Right atrium auricular region (tissue), 2 donors: ENCODE data around the gene MEAK7. TPM values are rescaled to one million over a fixed set of nuclear protein-coding genes. Genes with fewer than 3 reads are reported as not detected.

Experiments
- DNase-seq: peaks from one replicate; pipeline ENCODE4 v3.0.0-alpha.2; 2019; ENCODE audit warnings: low spot score
- H3K27ac ChIP-seq, 2 donors: fragments of 200-600 bp; sonication (generic); 1 replicate in 1 of 2; 2 replicates in 1 of 2; pipeline ENCODE4 v1.5.1; 2016 to 2019
- H3K27me3 ChIP-seq, 2 donors: fragments of 200-600 bp; sonication (generic); one replicate each; pipeline versions ENCODE4 v1.5.1 to v1.6.0; 2017 to 2019
- H3K36me3 ChIP-seq: fragments of 200-600 bp; sonication (generic); one replicate; pipeline ENCODE4 v1.5.1; 2016
- H3K4me1 ChIP-seq, 2 donors: fragments of 200-600 bp; sonication (generic); one replicate each; pipeline versions ENCODE4 v1.5.1 to v1.6.0; 2017 to 2019
- H3K4me3 ChIP-seq, 2 donors: fragments of 200-600 bp; sonication (generic); 1 replicate in 1 of 2; 2 replicates in 1 of 2; pipeline ENCODE4 v1.5.1; 2017 to 2019; ENCODE audit warnings: mild to moderate bottlenecking in 1 of 2, moderate library complexity in 1 of 2
- H3K9me3 ChIP-seq, 2 donors: fragments of 200-600 bp; sonication (generic); one replicate each; pipeline ENCODE4 v1.5.1; 2019
- CTCF ChIP-seq, 2 donors: fragments of 200-600 bp; sonication (generic); IDR thresholded peaks; one replicate each; pipeline ENCODE4 v1.5.1; 2019; ENCODE audit warnings: antibody characterized with exemption in 2 of 2
- total RNA-seq, 2 donors: library from RNA; depleted of rRNA; stranded (reverse); fragments of >200 nt; gene quantifications; one replicate each; pipeline ENCODE4 v1.1.0, GENCODE V29; 2016

The MEAK7 gene
- total RNA-seq, 2 donors from 2014 or later: 5.3 to 6.9 TPM

GRCh38 chr16:84476401-84476800 lies 28.1 kb downstream of the MEAK7 start:
- DNase-seq: peak; percentile 34
- Histone ChIP-seq H3K27ac (no peak overlapping the region), H3K4me3 (no peak overlapping the region), H3K9me3 (no peaks in the 10 kb centered on the region), H3K27me3 (no peaks in the 10 kb centered on the region), H3K4me1 (no peaks in the 10 kb centered on the region), H3K36me3 (no peaks in the 10 kb centered on the region)
- no peak for TF ChIP-seq CTCF (IDR thresholded peaks at IDR 0.05)

GRCh38 chr16:84475643-84476240 lies 28.7 kb downstream of the MEAK7 start:
- H3K9me3 ChIP-seq: no peaks in the 10 kb centered on the region
- H3K27me3 ChIP-seq: no peaks in the 10 kb centered on the region
- H3K4me1 ChIP-seq: no peaks in the 10 kb centered on the region
- no peak for TF ChIP-seq CTCF (IDR thresholded peaks at IDR 0.05)
- H3K36me3 ChIP-seq: no peaks in the 10 kb centered on the region
- peak; percentile 50 for DNase-seq
- no peak overlapping the region for H3K27ac ChIP-seq
- no peak overlapping the region for H3K4me3 ChIP-seq

- peaks cover 3% of the 10 kb centered on the region for H3K36me3 ChIP-seq
- H3K9me3 ChIP-seq: peaks cover 0 to 5% of the 10 kb centered on the region in 2 donors
- H3K4me1 ChIP-seq: no peaks in the 10 kb centered on the region
- no peak overlapping the region for H3K4me3 ChIP-seq
- no peak for TF ChIP-seq CTCF (IDR thresholded peaks at IDR 0.05)
- H3K27ac ChIP-seq: no peak overlapping the region
- no peaks in the 10 kb centered on the region for H3K27me3 ChIP-seq
- DNase-seq: no peak
Observed at GRCh38 chr16:84471966-84472365, 32.5 kb downstream of the MEAK7 start.

- Histone ChIP-seq H3K4me3 (no peak overlapping the region), H3K36me3 (peaks cover 8% of the 10 kb centered on the region), H3K4me1 (no peaks in the 10 kb centered on the region), H3K9me3 (peaks cover 0 to 11% of the 10 kb centered on the region in 2 donors), H3K27ac (no peak overlapping the region), H3K27me3 (no peaks in the 10 kb centered on the region)
- DNase-seq: peak; percentile 32
- TF ChIP-seq CTCF (IDR thresholded peaks at IDR 0.05): no peak
Observed at GRCh38 chr16:84471316-84471715, 33.1 kb downstream of the MEAK7 start.

- H3K9me3 ChIP-seq: peaks cover 0 to 11% of the 10 kb centered on the region in 2 donors
- peaks cover 8% of the 10 kb centered on the region for H3K36me3 ChIP-seq
- no peak for DNase-seq
- no peak overlapping the region for H3K4me3 ChIP-seq
- no peaks in the 10 kb centered on the region for H3K4me1 ChIP-seq
- TF ChIP-seq CTCF (IDR thresholded peaks at IDR 0.05): no peak
- no peaks in the 10 kb centered on the region for H3K27me3 ChIP-seq
- no peak overlapping the region for H3K27ac ChIP-seq
Observed at GRCh38 chr16:84467709-84468108, 36.8 kb downstream of the MEAK7 start.

- Histone ChIP-seq H3K4me1 (no peaks in the 10 kb centered on the region), H3K4me3 (no peak overlapping the region), H3K9me3 (peaks cover 0 to 11% of the 10 kb centered on the region in 2 donors), H3K27me3 (no peaks in the 10 kb centered on the region), H3K36me3 (peaks cover 8% of the 10 kb centered on the region), H3K27ac (no peak overlapping the region)
- no peak for DNase-seq
- TF ChIP-seq CTCF (IDR thresholded peaks at IDR 0.05): no peak
Observed at GRCh38 chr16:84467256-84467655, 37.2 kb downstream of the MEAK7 start.
